ENCODE data around the gene SLC1A7. TPM values are rescaled to one million over a fixed set of nuclear protein-coding genes. Genes with fewer than 3 reads are reported as not detected.
"Not testable (repeated sequence)": the region's sequence is repeated elsewhere in the genome, so short reads cannot be mapped to it uniquely, and the experiment has no call there.

Gene SLC1A7
- total RNA-seq, result not detected

- DNase-seq (ENCODE audit: low spot score in 2 of 2), result no peak
- FAIRE-seq, result no peak
Observed at GRCh38 chr1:53142226-53142853, at the start of gene SLC1A7. TSS of gene SLC1A7 (minus strand) at chr1:53142638. CDS start at chr1:53142449, 189 bp downstream.

GRCh38 chr1:53190210-53190611 lies 47.8 kb upstream of the SLC1A7 start:
- DNase-seq (ENCODE audit: low spot score in 2 of 2), result no peak
- FAIRE-seq, result no peak

GRCh38 chr1:53189061-53189460 lies 46.6 kb upstream of the SLC1A7 start:
- DNase-seq (ENCODE audit: low spot score in 2 of 2), result no peak
- no peak for FAIRE-seq

GRCh38 chr1:53188099-53188498 lies 45.7 kb upstream of the SLC1A7 start:
- DNase-seq (ENCODE audit: low spot score in 2 of 2) (no peak), FAIRE-seq (no peak)

- DNase-seq (ENCODE audit: low spot score in 2 of 2) (no peak), FAIRE-seq (no peak)
Observed at GRCh38 chr1:53187401-53187800, 45.0 kb upstream of the SLC1A7 start.

GRCh38 chr1:53186533-53186932 lies 44.1 kb upstream of the SLC1A7 start:
- no peak for DNase-seq (ENCODE audit: low spot score in 2 of 2)
- FAIRE-seq, result no peak

GRCh38 chr1:53185955-53186297 lies 43.5 kb upstream of the SLC1A7 start:
- not testable (repeated sequence) for FAIRE-seq; DNase-seq (ENCODE audit: low spot score in 2 of 2)

GRCh38 chr1:53183095-53183990 lies 40.9 kb upstream of the SLC1A7 start:
- FAIRE-seq, result no peak
- DNase-seq (ENCODE audit: low spot score in 2 of 2), result no peak

GRCh38 chr1:53182716-53183094 lies 40.3 kb upstream of the SLC1A7 start:
- DNase-seq (ENCODE audit: low spot score in 2 of 2) (no peak), FAIRE-seq (no peak)

- FAIRE-seq (no peak), DNase-seq (ENCODE audit: low spot score in 2 of 2) (peak; percentile 50 to 69)
Observed at GRCh38 chr1:53182111-53182593, 39.7 kb upstream of the SLC1A7 start.

GRCh38 chr1:53180951-53181350 lies 38.5 kb upstream of the SLC1A7 start:
- no peak for DNase-seq (ENCODE audit: low spot score in 2 of 2)
- no peak for FAIRE-seq

GRCh38 chr1:53180226-53180625 lies 37.8 kb upstream of the SLC1A7 start:
- DNase-seq (ENCODE audit: low spot score in 2 of 2), result no peak

GRCh38 chr1:53176452-53177208 lies 34.2 kb upstream of the SLC1A7 start:
- FAIRE-seq (no peak), DNase-seq (ENCODE audit: low spot score in 2 of 2) (no peak)

More at GRCh38 chr1:53180226-53180625, 37.8 kb upstream of the SLC1A7 start:
- FAIRE-seq, result no peak

GRCh38 chr1:53174971-53175913 lies 32.8 kb upstream of the SLC1A7 start:
- no peak for FAIRE-seq

GRCh38 chr1:53172426-53173128 lies 30.1 kb upstream of the SLC1A7 start:
- DNase-seq (ENCODE audit: low spot score in 2 of 2) (peak in 1 of 2 donors; percentile 37), FAIRE-seq (no peak)

More at GRCh38 chr1:53174971-53175913, 32.8 kb upstream of the SLC1A7 start:
- DNase-seq (ENCODE audit: low spot score in 2 of 2), result no peak

GRCh38 chr1:53166912-53167311 lies 24.5 kb upstream of the SLC1A7 start:
- FAIRE-seq (no peak), DNase-seq (ENCODE audit: low spot score in 2 of 2) (no peak)

- FAIRE-seq (no peak), DNase-seq (ENCODE audit: low spot score in 2 of 2) (no peak)
Observed at GRCh38 chr1:53166366-53166765, 23.9 kb upstream of the SLC1A7 start.

- DNase-seq (ENCODE audit: low spot score in 2 of 2) (no peak), FAIRE-seq (no peak)
Observed at GRCh38 chr1:53165408-53165961, 23.0 kb upstream of the SLC1A7 start.

- DNase-seq (ENCODE audit: low spot score in 2 of 2) (no peak), FAIRE-seq (no peak)
Observed at GRCh38 chr1:53163291-53163768, 20.9 kb upstream of the SLC1A7 start.
